Naive thymus-derived CD8-positive, alpha-beta T cell (primary cell): ENCODE measurements around the gene TBC1D20. TPM values are rescaled to one million over a fixed set of nuclear protein-coding genes. Genes with fewer than 3 reads are reported as not detected.
"Not testable (repeated sequence)": the region's sequence is repeated elsewhere in the genome, so short reads cannot be mapped to it uniquely, and the experiment has no call there.

ENCODE experiments used
- ATAC-seq, 2 donors: fragments of 150-1000 bp; cut with Tn5 transposase in 1 of 2; sonication (Bioruptor Pico), chemical (Tn5 transposase) in 1 of 2; 1 replicate in 1 of 2; 2 replicates in 1 of 2; pipeline ENCODE4 v1.10.0; 2021; ENCODE audit warnings: mild to moderate bottlenecking in 2 of 2, moderate library complexity in 2 of 2
- POLR2A ChIA-PET: fragments of 350-600 bp; sonication (Branson Sonifier 250); formaldehyde crosslinking; loops from one replicate; lab custom pipeline; 2021; ENCODE audit warnings: antibody characterized with exemption; lab: Charles Lee
- DNase-seq, 10 donors: peaks; one replicate each; pipeline versions ENCODE4 v3.0.0 to v3.0.0-alpha.2; 2020 to 2022
- H3K27ac Mint-ChIP-seq, 10 donors: one replicate each; pipeline ENCODE4 v1.8.0; 2020 to 2022; ENCODE audit warnings: mild to moderate bottlenecking in 10 of 10, mixed read lengths in 10 of 10, moderate library complexity in 4 of 10, inconsistent platforms in 1 of 10
- H3K27me3 Mint-ChIP-seq, 5 donors: one replicate each; pipeline ENCODE4 v1.8.0; 2021 to 2022; ENCODE audit warnings: mixed read lengths in 5 of 5
- H3K36me3 Mint-ChIP-seq, 3 donors: one replicate each; pipeline ENCODE4 v1.8.0; 2020 to 2022; ENCODE audit warnings: mixed read lengths in 3 of 3, mild to moderate bottlenecking in 2 of 3, inconsistent platforms in 1 of 3
- H3K4me1 Mint-ChIP-seq, 4 donors: one replicate each; pipeline ENCODE4 v1.8.0; 2021 to 2022; ENCODE audit warnings: mixed read lengths in 4 of 4
- H3K4me3 Mint-ChIP-seq, 10 donors: one replicate each; pipeline ENCODE4 v1.8.0; 2020 to 2022; ENCODE audit warnings: mild to moderate bottlenecking in 10 of 10, mixed read lengths in 10 of 10, moderate library complexity in 6 of 10, inconsistent platforms in 1 of 10
- H3K9me3 Mint-ChIP-seq, 9 donors: one replicate each; pipeline ENCODE4 v1.8.0; 2020 to 2022; ENCODE audit warnings: mixed read lengths in 9 of 9, mild to moderate bottlenecking in 3 of 9, inconsistent platforms in 1 of 9, moderate library complexity in 1 of 9
- polyA plus RNA-seq, 3 donors: library from polyadenylated mRNA; unstranded; fragments of 300-500 nt; fragmentation: Illumina TruSeq; gene quantifications; one replicate each; pipeline ENCODE4 v1.2.3, GENCODE V29; 2021
- total RNA-seq, 8 experiments: library from RNA in 2 of 8; stranded (reverse) in 2 of 8; gene quantifications; one replicate each; pipeline ENCODE4 v1.2.3 and lab custom pipeline; 2021 to 2026

The TBC1D20 gene
- total and polyA plus RNA-seq, 5 experiments from 2014 or later: 13.8 to 36.6 (median 20.8) TPM

- Mint-ChIP-seq H3K27me3 (peaks cover 0 to 13% (median 2%) of the 10 kb centered on the region in 5 donors), H3K27ac (no peak overlapping the region), H3K4me1 (peaks cover 0 to 9% (median 2%) of the 10 kb centered on the region in 4 donors), H3K36me3 (peaks cover 0 to 6% (median 3%) of the 10 kb centered on the region in 3 donors), H3K4me3 (no peak overlapping the region), H3K9me3 (peaks cover 0 to 8% (median 0%) of the 10 kb centered on the region in 9 donors)
- POLR2A ChIA-PET: interaction anchor here (1.4 kb wide), 1 partner anchor 34 kb away, joined by 3 read pairs; no protein-coding TSS in a partner anchor
- ATAC-seq: no peak
- DNase-seq: no peak
Measured at GRCh38 chr20:472137-472846, 10.0 kb upstream of the TBC1D20 start.

- H3K27ac Mint-ChIP-seq: peak overlapping the region in 2 of 10 donors; percentile 43 to 55
- ATAC-seq: no peak
- DNase-seq: no peak
- peaks cover 0 to 9% (median 2%) of the 10 kb centered on the region in 4 donors for H3K4me1 Mint-ChIP-seq
- POLR2A ChIA-PET: no interaction called here
- H3K9me3 Mint-ChIP-seq: peaks cover 0 to 8% (median 0%) of the 10 kb centered on the region in 9 donors
- peaks cover 0 to 6% (median 3%) of the 10 kb centered on the region in 3 donors for H3K36me3 Mint-ChIP-seq
- H3K4me3 Mint-ChIP-seq: no peak overlapping the region
- peaks cover 0 to 17% (median 4%) of the 10 kb centered on the region in 5 donors for H3K27me3 Mint-ChIP-seq
Measured at GRCh38 chr20:469746-470490, 7.6 kb upstream of the TBC1D20 start.

DNA sequence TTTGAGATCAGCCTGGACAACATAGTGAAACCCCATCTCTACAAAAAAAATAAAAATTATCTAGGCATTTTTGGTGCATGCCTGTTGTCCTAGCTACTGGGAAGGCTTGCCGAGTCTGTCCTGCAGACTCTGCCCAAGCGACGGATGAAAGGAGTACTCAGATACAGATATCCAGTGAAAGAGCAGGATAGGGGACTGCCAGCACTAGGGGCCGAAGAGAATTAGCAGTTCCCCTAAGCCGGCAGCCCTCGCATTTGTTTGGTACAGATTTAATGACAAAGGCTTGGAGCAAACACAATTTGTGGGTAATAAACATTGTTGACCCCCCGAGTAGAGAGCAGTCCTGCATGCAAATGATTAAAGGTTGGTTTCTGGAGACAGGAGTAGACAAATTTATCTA, 5.4 kb upstream of the TBC1D20 start:
- peaks cover 3 to 9% (median 5%) of the 10 kb centered on the region in 4 donors for H3K4me1 Mint-ChIP-seq
- H3K27me3 Mint-ChIP-seq: peaks cover 0 to 17% (median 4%) of the 10 kb centered on the region in 5 donors
- H3K9me3 Mint-ChIP-seq: peaks cover 0 to 8% (median 0%) of the 10 kb centered on the region in 9 donors
- DNase-seq (no peak), ATAC-seq (no peak)
- H3K36me3 Mint-ChIP-seq: peaks cover 0 to 6% (median 1%) of the 10 kb centered on the region in 3 donors
- H3K27ac Mint-ChIP-seq: no peak overlapping the region
- H3K4me3 Mint-ChIP-seq: no peak overlapping the region
- POLR2A ChIA-PET: no interaction called here

GRCh38 chr20:461254-462198, 807 bp downstream of the TBC1D20 start:
- Mint-ChIP-seq H3K27me3 (no peaks in the 10 kb centered on the region), H3K27ac (peak overlapping the region; percentile 85 to 96 (median 94)), H3K9me3 (no peaks in the 10 kb centered on the region), H3K4me3 (peak overlapping the region; percentile 88 to 98 (median 97)), H3K4me1 (peaks cover 13 to 51% (median 46%) of the 10 kb centered on the region in 4 donors), H3K36me3 (peaks cover 0 to 11% (median 0%) of the 10 kb centered on the region in 3 donors)
- POLR2A ChIA-PET: interaction anchor here (1.2 to 2.3 kb wide), 5 partner anchors 23 to 137 kb away, joined by 7 to 13 read pairs (median 9); partner anchors contain the start of genes CSNK2A1, RBCK1, SOX12 and TRIB3
- ATAC-seq (peak; percentile 38 to 40), DNase-seq (peak in 8 of 10 donors; percentile 29 to 70 (median 49))

DNA sequence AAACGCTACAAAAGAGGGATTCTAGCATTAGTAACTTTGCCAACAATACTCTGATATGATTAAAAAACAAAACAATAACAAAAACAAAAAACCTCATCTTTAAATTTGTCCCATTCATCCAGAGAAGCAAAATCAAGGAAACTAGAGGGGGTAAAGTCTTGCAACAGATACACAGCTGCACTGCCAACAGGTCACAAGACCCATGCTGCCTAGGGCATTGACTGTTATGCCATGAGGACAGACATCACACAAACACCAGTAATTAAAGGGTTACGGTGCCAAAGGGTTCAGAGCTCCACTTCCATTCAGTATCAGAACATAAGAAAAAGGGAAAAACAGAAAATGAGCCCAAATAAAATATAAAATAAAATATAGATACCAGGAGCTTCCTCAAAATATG, 1.6 kb downstream of the TBC1D20 start:
- ATAC-seq (no peak), DNase-seq (no peak)
- no peaks in the 10 kb centered on the region for H3K9me3 Mint-ChIP-seq
- POLR2A ChIA-PET: no interaction called here
- peak overlapping the region; percentile 50 to 98 (median 82) for H3K4me3 Mint-ChIP-seq
- no peaks in the 10 kb centered on the region for H3K27me3 Mint-ChIP-seq
- peaks cover 13 to 57% (median 50%) of the 10 kb centered on the region in 4 donors for H3K4me1 Mint-ChIP-seq
- H3K36me3 Mint-ChIP-seq: peaks cover 0 to 11% (median 0%) of the 10 kb centered on the region in 3 donors
- H3K27ac Mint-ChIP-seq: peak overlapping the region in 5 of 10 donors; percentile 14 to 73 (median 48)

GRCh38 chr20:460180-460579, 2.2 kb downstream of the TBC1D20 start:
- POLR2A ChIA-PET: interaction anchor here (0.6 kb wide), 2 partner anchors 11 to 95 kb away, joined by 3 to 4 read pairs; no protein-coding TSS in a partner anchor
- Mint-ChIP-seq H3K27ac (peak overlapping the region in 4 of 10 donors; percentile 26 to 80 (median 31)), H3K36me3 (peaks cover 0 to 11% (median 0%) of the 10 kb centered on the region in 3 donors), H3K9me3 (no peaks in the 10 kb centered on the region), H3K4me3 (peak overlapping the region in 9 of 10 donors; percentile 62 to 98 (median 88)), H3K4me1 (peaks cover 13 to 57% (median 50%) of the 10 kb centered on the region in 4 donors), H3K27me3 (no peaks in the 10 kb centered on the region)
- no peak for ATAC-seq
- DNase-seq: no peak

DNA sequence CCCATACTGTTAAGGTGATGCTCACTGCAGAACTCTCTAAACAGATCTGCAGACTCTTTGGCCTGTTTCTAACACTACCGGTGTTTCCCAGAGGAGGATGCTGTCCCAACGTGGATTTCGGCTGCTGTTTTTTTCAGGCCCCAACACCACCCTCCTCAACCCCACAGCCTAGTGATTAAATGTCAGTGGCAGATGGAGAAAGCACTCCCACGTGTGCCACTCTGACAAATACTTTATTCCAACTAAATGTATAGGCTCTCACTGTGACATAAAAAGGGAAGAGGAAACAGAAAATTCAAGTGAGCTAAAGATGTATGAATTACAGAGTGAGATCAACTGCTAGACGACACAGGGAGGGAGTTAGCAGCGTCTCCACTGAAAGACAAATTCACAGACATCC, 3.6 kb downstream of the TBC1D20 start:
- Mint-ChIP-seq H3K36me3 (peaks cover 0 to 11% (median 0%) of the 10 kb centered on the region in 3 donors), H3K27me3 (no peaks in the 10 kb centered on the region), H3K4me3 (peak overlapping the region in 2 of 10 donors; percentile 7 to 22), H3K4me1 (peaks cover 13 to 57% (median 52%) of the 10 kb centered on the region in 4 donors), H3K27ac (no peak overlapping the region), H3K9me3 (no peaks in the 10 kb centered on the region)
- ATAC-seq: no peak
- DNase-seq: no peak
- POLR2A ChIA-PET: no interaction called here

DNA sequence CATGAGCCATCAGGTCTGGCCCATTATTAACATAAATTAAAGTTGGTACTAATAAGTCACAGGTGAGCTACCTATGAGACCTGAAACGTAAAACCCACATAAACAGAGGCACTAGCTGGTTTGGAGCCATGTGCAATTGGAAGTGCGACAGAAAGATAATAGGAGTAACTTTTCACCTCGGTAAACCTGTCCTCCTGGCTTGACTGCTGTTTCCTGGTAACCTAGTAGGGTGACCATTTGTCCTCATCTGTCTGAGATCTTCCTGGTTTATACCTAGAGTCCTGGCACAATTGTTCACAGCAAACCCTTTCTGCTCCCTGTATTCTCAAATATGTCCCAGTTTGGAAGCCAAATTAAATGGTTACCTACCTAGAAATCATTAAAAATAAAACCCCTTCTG, 7.4 kb downstream of the TBC1D20 start:
- Mint-ChIP-seq H3K27ac (no peak overlapping the region), H3K27me3 (no peaks in the 10 kb centered on the region), H3K9me3 (no peaks in the 10 kb centered on the region), H3K36me3 (peaks cover 0 to 18% (median 0%) of the 10 kb centered on the region in 3 donors), H3K4me1 (peaks cover 6 to 49% (median 34%) of the 10 kb centered on the region in 4 donors), H3K4me3 (no peak overlapping the region)
- POLR2A ChIA-PET: no interaction called here
- ATAC-seq (no peak), DNase-seq (no peak)

DNA sequence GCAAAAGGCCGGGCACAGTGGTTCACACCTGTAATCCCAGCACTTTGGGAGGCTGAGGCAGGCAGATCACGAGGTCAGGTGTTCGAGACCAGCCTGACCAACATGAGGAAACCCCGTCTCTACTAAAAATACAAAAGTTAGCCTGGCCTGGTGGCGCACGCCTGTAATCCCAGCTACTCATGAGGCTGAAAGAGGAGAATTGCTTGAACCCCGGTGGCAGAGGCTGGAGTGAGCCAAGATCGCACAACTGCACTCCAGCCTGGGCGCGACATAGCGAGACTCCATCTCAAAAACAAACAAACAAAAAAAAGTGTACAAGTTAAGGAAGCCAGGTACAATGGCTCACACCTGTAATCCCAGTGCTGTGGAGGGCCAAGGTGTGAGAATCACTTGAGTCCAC, 10.3 kb downstream of the TBC1D20 start:
- Mint-ChIP-seq H3K27ac (peak overlapping the region in 1 of 10 donors; percentile 15), H3K4me1 (peaks cover 2 to 33% (median 13%) of the 10 kb centered on the region in 4 donors), H3K36me3 (peaks cover 0 to 18% (median 0%) of the 10 kb centered on the region in 3 donors)
- POLR2A ChIA-PET, H3K4me3 Mint-ChIP-seq, ATAC-seq, DNase-seq, H3K27me3 Mint-ChIP-seq, H3K9me3 Mint-ChIP-seq: not testable (repeated sequence)

- ATAC-seq (no peak), DNase-seq (no peak)
- no peak overlapping the region for H3K27ac Mint-ChIP-seq
- H3K9me3 Mint-ChIP-seq: no peaks in the 10 kb centered on the region
- peaks cover 0 to 16% (median 9%) of the 10 kb centered on the region in 4 donors for H3K4me1 Mint-ChIP-seq
- no peaks in the 10 kb centered on the region for H3K27me3 Mint-ChIP-seq
- no peak overlapping the region for H3K4me3 Mint-ChIP-seq
- POLR2A ChIA-PET: no interaction called here
- H3K36me3 Mint-ChIP-seq: peaks cover 8 to 72% (median 33%) of the 10 kb centered on the region in 3 donors
Measured at GRCh38 chr20:445514-446336, 16.6 kb downstream of the TBC1D20 start.

GRCh38 chr20:444862-445426, 17.4 kb downstream of the TBC1D20 start:
- Mint-ChIP-seq H3K36me3 (peaks cover 8 to 76% (median 41%) of the 10 kb centered on the region in 3 donors), H3K4me3 (no peak overlapping the region), H3K27ac (peak overlapping the region in 1 of 10 donors; percentile 41), H3K9me3 (no peaks in the 10 kb centered on the region), H3K27me3 (no peaks in the 10 kb centered on the region), H3K4me1 (peaks cover 4 to 17% (median 9%) of the 10 kb centered on the region in 4 donors)
- POLR2A ChIA-PET: no interaction called here
- no peak for DNase-seq
- no peak for ATAC-seq
